T1000 (cell line): ENCODE results near the gene PTPRH.
"Not testable (repeated sequence)": the region's sequence is repeated elsewhere in the genome, so short reads cannot be mapped to it uniquely, and the experiment has no call there.

ENCODE experiments used
- DNase-seq: peaks from one replicate; lab custom pipeline; 2025; ENCODE audit warnings: mixed read lengths; lab: John Stamatoyannopoulos, UW

PTPRH gene

DNA sequence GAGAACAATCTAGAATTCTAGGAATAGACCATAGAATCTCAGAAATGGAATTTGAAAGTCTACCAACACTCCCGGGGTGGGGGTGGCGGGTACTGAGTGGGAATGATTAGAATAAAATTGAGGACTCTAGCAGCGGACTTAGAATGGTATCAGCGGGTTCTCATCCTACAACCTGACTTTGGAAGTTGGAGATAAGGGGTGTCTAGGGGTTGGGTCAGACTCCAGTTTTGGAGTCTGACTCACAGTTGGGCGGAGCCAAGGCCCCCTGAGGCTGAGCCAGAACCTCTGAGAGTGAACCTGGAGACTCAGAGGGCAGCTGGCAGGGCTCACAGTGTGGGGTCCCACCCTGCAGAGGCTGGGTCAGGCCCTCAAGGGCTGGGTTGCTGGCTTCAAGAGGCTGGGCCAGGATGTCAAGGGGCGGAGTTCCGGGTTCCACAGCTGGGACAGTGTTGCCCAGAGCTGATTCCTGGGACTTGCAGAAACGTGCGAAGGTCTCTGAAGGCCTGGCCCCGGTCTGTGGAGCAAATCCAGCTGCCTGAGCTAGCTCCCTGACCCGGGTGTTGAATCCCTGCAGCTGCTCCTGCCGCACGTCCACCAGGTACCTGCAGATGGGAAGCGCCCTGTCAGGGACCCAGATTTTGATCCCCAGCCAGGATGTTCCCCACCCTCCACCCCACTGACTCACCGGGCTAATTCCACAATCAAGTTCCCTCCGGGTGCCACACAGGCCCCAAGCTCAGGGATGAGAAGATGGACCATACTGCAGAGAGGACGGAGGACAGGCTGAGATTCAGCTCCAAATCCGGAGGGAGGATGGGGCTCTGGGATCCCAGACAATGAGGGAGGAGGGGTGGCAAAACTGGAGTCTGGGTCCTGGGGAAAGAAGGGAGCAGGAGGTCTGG lies 50.2 kb downstream of the PTPRH start:
- peak; percentile 59 for DNase-seq

DNA sequence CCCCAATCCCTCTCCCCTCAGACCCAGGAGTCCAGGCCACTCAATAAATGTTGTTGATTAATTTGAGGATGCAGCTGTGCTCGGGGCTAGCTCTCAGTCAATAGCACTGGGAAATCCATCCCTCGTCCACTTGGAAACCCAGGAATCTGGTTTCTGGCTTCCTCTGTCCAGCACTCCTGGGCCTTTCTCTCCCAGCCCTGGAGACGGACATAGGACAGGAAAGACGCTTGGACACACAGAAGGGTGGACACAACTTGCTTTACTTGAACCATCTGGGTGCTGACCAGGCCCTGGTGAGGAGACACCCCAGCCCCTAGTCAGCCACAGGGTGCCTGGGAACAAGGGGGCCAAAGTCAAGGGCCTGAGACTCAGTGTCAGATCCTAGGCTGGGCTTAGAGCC lies 50.9 kb downstream of the PTPRH start:
- no peak for DNase-seq

- no peak for DNase-seq
Observed at GRCh38 chr19:55157064-55157908, 52.0 kb downstream of the PTPRH start, which contains the start of gene TNNI3. Gene TNNI3, minus strand, starts transcription at chr19:55157732. Its CDS starts 143 bp downstream, at chr19:55157589.

DNA sequence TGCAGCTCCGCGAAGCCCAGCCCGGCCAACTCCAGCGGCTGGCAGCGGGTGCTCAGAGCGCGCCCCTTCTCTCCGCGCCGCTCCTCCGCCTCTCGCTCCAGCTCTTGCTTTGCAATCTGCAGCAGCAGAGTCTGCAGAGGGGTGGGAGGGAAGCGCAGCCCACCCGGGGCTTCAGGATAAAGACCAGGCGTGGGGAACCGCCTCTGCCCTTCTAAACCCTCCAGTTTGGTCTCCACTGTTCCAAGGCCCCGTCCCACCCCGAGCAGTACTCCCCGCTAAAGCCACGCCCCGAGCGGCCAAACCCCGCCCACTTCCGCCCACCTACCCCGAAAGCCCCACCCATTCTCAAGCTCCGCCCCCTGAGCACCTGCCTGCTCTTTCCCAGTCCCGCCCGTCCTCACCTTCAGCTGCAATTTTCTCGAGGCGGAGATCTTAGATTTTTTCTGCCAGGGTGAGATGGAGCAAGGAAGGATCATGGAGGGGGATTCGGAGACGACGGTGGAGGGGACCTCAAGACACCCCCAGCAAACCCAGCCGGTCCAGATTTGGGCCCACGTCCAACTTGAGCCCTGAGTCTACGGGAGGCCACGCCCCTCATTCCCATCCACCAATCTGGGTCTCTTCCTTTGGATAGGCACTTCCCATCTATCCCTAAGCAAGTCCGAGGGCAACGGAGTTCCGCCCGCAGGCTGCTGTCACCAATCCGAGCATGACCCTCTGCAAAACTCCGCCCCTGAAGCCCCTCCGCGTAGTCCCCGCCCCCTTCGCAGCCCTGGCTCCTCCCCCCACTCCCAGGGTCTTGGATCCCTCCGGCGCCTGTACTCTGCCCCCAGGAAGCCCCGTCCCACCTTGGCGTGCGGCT lies 52.9 kb downstream of the PTPRH start:
- no peak for DNase-seq

DNA sequence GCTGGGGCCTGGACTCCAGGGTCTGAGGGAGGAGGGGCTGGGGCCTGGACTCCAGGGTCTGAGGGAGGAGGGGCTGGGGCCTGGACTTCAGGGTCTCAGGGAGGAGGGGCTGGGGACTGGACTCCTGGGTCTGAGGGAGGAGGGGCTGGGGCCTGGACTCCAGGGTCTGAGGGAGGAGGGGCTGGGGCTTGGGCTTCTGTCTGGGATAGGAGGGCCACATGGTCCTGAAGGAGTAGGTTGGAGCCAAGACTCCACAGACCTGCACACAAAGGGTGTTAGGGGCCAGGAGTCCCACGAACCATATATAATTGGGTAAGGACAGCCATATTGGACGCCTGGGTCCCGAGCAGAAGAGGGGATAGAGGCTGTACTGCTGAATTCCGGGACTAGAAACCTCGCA lies 53.5 kb downstream of the PTPRH start:
- DNase-seq, result not testable (repeated sequence)

- DNase-seq, result no peak
Observed at GRCh38 chr19:55153652-55154264, 55.5 kb downstream of the PTPRH start.

GRCh38 chr19:55152017-55152416 lies 57.3 kb downstream of the PTPRH start:
- no peak for DNase-seq

- DNase-seq, result no peak
Observed at GRCh38 chr19:55149078-55150003, 60.0 kb downstream of the PTPRH start, which contains the start of gene TNNT1. Gene TNNT1, minus strand, starts transcription at chr19:55149206. Its CDS starts 2,049 bp downstream, at chr19:55147157.

- no peak for DNase-seq
Observed at GRCh38 chr19:55147545-55148251, 61.6 kb downstream of the PTPRH start.

DNA sequence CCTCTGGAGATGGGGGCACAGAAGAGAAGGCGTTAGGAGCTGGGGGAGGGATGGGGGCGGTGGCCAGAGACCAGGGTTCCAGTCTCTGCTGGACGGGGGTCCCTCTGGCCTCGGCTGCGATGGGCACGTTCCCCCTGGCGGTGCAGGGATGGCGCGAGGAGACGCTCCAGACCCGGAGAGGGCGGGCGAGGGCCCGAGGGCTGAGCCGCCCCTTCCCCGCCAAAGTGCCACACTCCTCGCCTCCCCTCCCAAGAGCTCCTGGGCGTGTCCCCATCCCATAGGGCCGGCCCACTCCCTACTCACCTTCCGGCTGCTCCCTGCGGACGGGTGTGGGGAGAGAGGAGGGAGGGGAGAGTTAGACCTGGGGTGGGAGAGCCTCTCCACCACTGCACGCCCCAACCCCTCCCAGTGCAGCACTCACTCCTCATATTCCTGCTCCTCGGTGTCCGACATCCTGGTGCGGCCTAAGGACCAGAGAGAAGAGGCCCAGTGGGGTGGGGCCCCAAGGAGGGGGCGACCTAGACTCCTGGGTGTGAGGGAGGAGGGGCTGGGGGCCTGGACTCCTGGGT lies 62.5 kb downstream of the PTPRH start:
- DNase-seq, result no peak

GRCh38 chr19:55146078-55146704 lies 63.1 kb downstream of the PTPRH start:
- no peak for DNase-seq

DNA sequence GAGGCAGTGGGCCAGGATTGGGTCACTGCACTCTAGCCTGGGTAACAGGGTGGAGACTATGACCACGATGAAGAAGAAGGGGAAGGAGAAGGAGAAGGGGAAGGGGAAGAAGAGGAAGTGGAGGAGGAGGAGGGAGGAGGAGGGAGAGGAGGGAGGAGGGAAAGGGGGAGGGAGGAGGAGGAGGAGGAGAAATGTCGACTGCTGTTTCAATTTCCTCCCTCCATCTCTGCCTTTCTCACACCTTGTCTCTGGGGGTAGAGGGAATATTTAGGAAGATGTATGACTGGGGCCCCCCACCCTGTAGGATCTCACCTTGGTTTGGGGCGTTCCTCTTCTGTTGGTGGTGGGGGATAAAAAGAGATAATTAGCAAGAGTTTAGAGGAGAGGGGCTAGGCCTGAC lies 64.1 kb downstream of the PTPRH start:
- DNase-seq, result no peak

DNA sequence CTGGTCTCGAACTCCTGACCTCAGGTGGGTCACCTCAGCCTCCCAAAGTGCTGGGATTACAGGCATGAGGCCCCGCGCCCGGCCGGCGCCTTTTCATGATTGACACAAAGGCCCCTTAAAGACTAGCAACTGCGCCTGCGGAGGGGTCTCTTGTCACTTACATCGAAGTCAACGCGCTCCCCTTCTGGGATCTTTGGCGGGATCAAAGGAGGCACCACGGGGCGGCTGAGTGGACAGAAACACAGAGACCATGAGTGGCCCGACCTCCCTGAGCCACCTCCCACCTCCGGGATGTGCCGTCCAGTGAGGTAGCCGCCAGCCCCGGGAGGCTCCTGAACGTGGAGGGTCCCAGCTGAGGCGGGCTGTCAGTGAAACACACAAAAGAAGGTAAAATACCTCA lies 67.6 kb downstream of the PTPRH start:
- DNase-seq, result no peak

GRCh38 chr19:55137915-55138314 lies 71.4 kb downstream of the PTPRH start:
- DNase-seq, result no peak

DNA sequence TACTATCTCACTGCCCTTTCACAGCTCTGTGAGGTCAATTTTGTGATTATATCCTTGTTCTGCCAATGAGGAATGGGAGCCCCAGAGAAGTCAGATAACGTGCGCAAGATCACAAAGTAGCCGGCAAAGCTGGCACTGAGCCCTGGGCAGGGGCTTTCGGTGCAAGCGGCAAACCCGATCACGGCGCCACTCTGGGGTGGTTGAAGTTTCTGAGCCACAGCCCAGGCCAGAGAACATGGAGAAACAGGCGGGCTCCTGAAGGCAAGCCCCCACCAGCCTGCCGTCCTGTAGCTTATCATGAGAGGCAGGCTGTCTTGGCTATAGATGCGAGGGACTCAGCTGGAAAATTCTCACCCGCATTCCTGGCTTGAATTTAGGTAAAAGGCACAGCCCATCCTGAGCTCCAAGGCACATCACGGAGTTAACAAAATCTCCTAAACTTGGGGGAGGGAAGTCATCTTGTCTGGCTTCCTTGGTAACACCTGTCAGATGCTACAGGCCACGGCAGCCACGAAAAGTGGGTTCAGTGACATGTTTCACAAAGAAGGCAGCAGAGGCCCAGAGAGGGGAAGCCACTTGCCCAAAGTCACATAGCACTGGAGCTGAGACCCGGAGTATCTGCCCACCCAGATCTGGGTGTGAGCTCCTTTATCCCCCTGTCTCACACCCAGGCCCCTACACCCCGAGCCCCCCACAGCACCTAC lies 72.8 kb downstream of the PTPRH start:
- DNase-seq, result no peak

DNA sequence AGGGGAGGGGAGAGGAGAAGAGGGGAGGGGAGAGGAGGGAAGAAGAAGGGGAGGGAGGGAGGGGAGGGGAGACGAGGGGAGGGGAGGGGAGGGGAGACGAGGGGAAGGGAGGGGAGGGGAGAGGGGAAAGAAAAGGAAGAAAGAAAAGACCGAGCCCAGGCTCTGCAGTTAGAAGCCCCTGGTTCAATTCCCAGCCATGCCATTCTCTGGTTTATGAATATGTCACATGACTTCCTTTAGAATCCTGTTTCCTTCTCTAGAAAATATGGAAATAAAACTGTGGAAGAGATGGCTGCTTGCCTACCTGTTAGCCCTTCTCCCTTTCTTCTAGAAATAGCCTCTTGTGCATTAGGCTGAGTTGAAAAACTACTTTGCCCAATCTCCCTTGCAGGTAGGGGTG lies 74.6 kb downstream of the PTPRH start:
- no peak for DNase-seq

- no peak for DNase-seq
Observed at GRCh38 chr19:55133639-55134444, 75.5 kb downstream of the PTPRH start.
